ENCODE measurements around the gene DHRS1.

DHRS1 gene

DNA sequence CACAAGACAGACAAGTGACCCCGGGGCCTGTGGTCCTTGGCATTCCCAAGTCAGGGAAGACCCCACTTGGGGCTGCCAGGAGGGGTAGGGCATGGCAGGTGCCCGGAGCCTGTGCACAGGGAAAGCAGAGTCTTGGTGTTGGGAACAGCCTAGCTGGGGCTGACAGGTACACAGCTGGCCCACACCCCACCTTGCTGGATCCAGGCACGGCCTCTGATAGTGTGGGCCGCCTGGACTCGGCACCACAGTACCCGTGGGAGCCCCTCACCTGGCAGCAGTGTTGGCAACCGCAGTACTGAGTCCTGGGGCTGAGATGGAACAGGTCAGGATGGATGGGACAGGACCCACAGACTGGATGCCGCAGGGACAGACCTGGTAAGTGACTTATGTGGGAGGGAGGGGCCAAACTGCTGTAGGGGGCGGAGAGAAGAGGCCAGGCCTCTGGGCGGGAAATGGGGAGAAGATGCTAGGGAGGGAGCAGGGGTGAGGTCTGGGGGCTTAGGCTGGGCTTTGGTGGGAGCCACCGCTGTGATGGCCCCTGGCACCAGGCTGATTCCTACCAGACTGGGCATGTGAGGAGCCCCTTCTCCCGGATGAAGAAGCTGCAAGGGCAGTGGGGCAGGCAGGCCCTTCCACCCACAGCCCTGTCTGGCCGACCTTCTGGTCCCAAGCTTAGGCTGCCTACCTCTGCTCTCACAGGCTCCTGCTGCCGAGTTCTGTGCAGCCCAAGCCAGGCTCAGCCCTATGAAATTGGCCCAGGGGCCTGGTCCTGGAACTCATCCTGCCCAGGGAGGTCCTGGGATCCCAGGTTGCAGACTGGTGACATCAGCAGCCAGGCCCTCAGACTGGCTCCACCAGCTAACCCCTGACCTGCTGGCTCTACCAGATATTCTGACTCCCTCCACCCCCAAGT lies 36.5 kb downstream of the DHRS1 start, which contains the start of gene TGM1:
Gene TGM1, minus strand, starts transcription at position 357 of the 913 bp plus-strand sequence. CDS start 825 bp downstream, outside the sequence.
- Histone ChIP-seq H3K36me3 (ENCODE audit: control insufficient read depth, insufficient read depth, low read length) (peaks cover 4% of the 10 kb centered on the region; the same call in 1 of the 2 replicates), H3K27me3 (ENCODE audit: control insufficient read depth, insufficient read depth, low read length) (no peaks in the 10 kb centered on the region), H3K9me3 (ENCODE audit: control insufficient read depth, insufficient read depth, low read length) (no peaks in the 10 kb centered on the region), H3K27ac (ENCODE audit: low read length) (no peak within 1 kb of the TSS), H3K4me3 (ENCODE audit: low read length) (no peak within 1 kb of the TSS), H3K4me1 (ENCODE audit: control insufficient read depth, insufficient read depth, low read length) (no peaks in the 10 kb centered on the region)
- no peak for DNase-seq (ENCODE audit: low read depth, low spot score)
- no CpG with 5 or more reads among the region's 14 CpGs for WGBS (ENCODE audit: insufficient coverage, insufficient read length)

- H3K27me3 ChIP-seq (ENCODE audit: control insufficient read depth, insufficient read depth, low read length): no peaks in the 10 kb centered on the region
- DNase-seq (ENCODE audit: low read depth, low spot score): no peak
- H3K9me3 ChIP-seq (ENCODE audit: control insufficient read depth, insufficient read depth, low read length): no peaks in the 10 kb centered on the region
- H3K4me3 ChIP-seq (ENCODE audit: low read length): no peak overlapping the region
- peaks cover 4% of the 10 kb centered on the region; the same call in 1 of the 2 replicates for H3K36me3 ChIP-seq (ENCODE audit: control insufficient read depth, insufficient read depth, low read length)
- no peaks in the 10 kb centered on the region for H3K4me1 ChIP-seq (ENCODE audit: control insufficient read depth, insufficient read depth, low read length)
- WGBS (ENCODE audit: insufficient coverage, insufficient read length): no CpG with 5 or more reads among the region's 19 CpGs
- no peak overlapping the region for H3K27ac ChIP-seq (ENCODE audit: low read length)
These were observed 37.6 kb downstream of the DHRS1 start for GRCh38 chr14:24261969-24262327.

GRCh38 chr14:24261256-24261968 lies 38.2 kb downstream of the DHRS1 start:
- no CpG with 5 or more reads among the region's 20 CpGs for WGBS (ENCODE audit: insufficient coverage, insufficient read length)
- peaks cover 1% of the 10 kb centered on the region; the same call in 1 of the 2 replicates for H3K36me3 ChIP-seq (ENCODE audit: control insufficient read depth, insufficient read depth, low read length)
- DNase-seq (ENCODE audit: low read depth, low spot score): no peak
- H3K4me3 ChIP-seq (ENCODE audit: low read length): no peak overlapping the region
- H3K27ac ChIP-seq (ENCODE audit: low read length): no peak overlapping the region
- H3K4me1 ChIP-seq (ENCODE audit: control insufficient read depth, insufficient read depth, low read length): no peaks in the 10 kb centered on the region
- no peaks in the 10 kb centered on the region for H3K27me3 ChIP-seq (ENCODE audit: control insufficient read depth, insufficient read depth, low read length)
- no peaks in the 10 kb centered on the region for H3K9me3 ChIP-seq (ENCODE audit: control insufficient read depth, insufficient read depth, low read length)

DNA sequence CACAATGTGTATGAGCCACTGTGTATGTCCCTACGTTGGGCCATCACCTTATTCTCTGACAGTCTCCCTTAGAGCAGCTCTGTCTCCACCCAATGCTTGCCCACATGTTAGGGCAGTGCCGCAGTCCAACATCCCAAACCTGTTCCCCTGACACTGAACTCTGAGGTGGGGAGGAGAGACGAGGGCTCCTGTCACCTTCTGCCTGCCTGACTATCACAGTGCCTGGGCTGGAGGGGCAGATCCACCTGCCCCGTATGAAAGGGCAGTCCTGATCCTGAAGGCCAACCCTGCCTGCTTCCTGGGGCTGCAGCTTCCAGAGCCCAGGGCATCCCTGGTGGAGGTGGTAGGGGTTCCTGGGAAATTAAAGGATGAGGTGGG lies 38.8 kb downstream of the DHRS1 start:
- H3K4me3 ChIP-seq (ENCODE audit: low read length): no peak overlapping the region
- H3K36me3 ChIP-seq (ENCODE audit: control insufficient read depth, insufficient read depth, low read length): no peaks in the 10 kb centered on the region
- DNase-seq (ENCODE audit: low read depth, low spot score): no peak
- H3K27ac ChIP-seq (ENCODE audit: low read length): no peak overlapping the region
- H3K9me3 ChIP-seq (ENCODE audit: control insufficient read depth, insufficient read depth, low read length): no peaks in the 10 kb centered on the region
- H3K27me3 ChIP-seq (ENCODE audit: control insufficient read depth, insufficient read depth, low read length): no peaks in the 10 kb centered on the region
- no peaks in the 10 kb centered on the region for H3K4me1 ChIP-seq (ENCODE audit: control insufficient read depth, insufficient read depth, low read length)
- WGBS (ENCODE audit: insufficient coverage, insufficient read length): no CpG with 5 or more reads among the region's 4 CpGs

DNA sequence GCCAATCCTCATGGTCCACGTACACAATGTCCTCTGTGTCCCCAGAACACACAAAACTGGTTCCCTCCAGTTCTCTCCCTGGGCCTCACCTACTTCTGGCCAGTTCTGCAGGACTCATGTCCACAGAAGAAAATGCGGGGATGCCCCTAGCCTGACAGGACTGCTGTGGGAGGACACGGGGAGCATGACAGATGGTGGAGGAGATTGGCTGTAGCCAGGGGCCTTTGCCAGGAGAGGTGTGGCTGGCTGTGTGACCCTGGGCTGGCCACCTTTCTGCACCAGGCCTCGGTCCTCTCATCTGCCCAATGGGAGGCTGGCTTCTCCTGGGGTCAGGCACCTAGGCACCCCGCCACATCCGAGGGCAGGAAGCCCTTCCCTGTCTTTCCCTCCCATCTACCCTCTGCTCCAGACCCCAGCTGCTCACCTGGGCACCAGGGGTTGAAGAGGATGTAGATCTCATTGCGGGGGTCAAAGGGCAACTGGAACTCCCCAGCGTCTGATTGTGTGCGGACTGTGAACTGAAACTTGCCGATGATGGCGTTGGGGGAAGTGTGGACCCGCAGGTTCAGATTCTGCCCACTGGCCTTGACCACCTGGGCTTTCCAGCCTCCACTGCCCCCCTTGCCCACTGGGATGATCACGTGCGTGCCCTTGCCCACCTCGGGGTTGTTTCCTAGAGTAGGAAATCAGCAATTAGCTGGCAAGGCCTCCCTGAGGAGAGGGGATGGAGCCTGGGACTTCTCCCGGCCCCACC lies 39.4 kb downstream of the DHRS1 start:
- H3K27me3 ChIP-seq (ENCODE audit: control insufficient read depth, insufficient read depth, low read length): no peaks in the 10 kb centered on the region
- no peak overlapping the region for H3K4me3 ChIP-seq (ENCODE audit: low read length)
- no peaks in the 10 kb centered on the region for H3K36me3 ChIP-seq (ENCODE audit: control insufficient read depth, insufficient read depth, low read length)
- no peak for DNase-seq (ENCODE audit: low read depth, low spot score)
- H3K27ac ChIP-seq (ENCODE audit: low read length): no peak overlapping the region
- no peaks in the 10 kb centered on the region for H3K9me3 ChIP-seq (ENCODE audit: control insufficient read depth, insufficient read depth, low read length)
- no peaks in the 10 kb centered on the region for H3K4me1 ChIP-seq (ENCODE audit: control insufficient read depth, insufficient read depth, low read length)
- no CpG with 5 or more reads among the region's 16 CpGs for WGBS (ENCODE audit: insufficient coverage, insufficient read length)

GRCh38 chr14:24259282-24260025 lies 40.1 kb downstream of the DHRS1 start:
- Histone ChIP-seq H3K4me1 (ENCODE audit: control insufficient read depth, insufficient read depth, low read length) (no peaks in the 10 kb centered on the region), H3K36me3 (ENCODE audit: control insufficient read depth, insufficient read depth, low read length) (no peaks in the 10 kb centered on the region), H3K27ac (ENCODE audit: low read length) (no peak overlapping the region), H3K4me3 (ENCODE audit: low read length) (no peak overlapping the region), H3K9me3 (ENCODE audit: control insufficient read depth, insufficient read depth, low read length) (no peaks in the 10 kb centered on the region), H3K27me3 (ENCODE audit: control insufficient read depth, insufficient read depth, low read length) (no peaks in the 10 kb centered on the region)
- WGBS (ENCODE audit: insufficient coverage, insufficient read length): no CpG with 5 or more reads among the region's 16 CpGs
- DNase-seq (ENCODE audit: low read depth, low spot score): no peak

DNA sequence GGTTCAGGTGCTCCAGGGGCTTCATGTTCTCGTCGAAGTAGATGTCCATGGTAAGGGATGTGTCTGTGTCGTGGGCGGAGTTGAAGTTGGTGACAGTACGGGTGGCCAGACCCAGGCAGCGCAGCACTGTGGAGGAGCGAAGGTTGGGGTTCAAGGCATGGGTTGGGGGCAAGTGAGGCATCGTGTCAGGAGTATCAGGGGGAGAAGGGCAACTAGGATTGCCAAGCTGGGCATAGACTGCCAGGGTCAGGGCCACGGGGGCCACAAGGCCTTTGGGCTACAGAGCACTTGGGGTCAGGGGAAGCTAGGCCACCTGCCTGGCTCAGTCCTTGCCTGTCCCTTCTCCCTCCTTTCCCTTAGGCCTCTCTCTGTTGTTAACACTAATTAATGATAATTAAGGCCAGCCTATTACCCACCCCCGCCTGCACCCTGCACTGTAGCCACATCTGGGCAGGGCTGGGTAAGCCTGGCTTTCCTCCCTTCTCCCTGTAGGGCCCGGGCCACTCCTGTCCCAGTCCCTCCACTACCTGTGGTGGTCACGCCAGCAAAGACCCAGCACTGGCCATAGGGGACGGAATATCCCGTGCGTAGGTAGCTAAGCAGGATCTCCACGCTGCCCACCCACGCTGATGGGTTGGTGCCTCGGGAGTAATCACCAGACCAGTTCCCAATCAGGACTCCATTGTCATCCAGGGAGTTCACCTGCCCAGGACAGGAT lies 40.9 kb downstream of the DHRS1 start:
- Histone ChIP-seq H3K27me3 (ENCODE audit: control insufficient read depth, insufficient read depth, low read length) (no peaks in the 10 kb centered on the region), H3K27ac (ENCODE audit: low read length) (no peak overlapping the region), H3K4me3 (ENCODE audit: low read length) (no peak overlapping the region), H3K9me3 (ENCODE audit: control insufficient read depth, insufficient read depth, low read length) (no peaks in the 10 kb centered on the region), H3K36me3 (ENCODE audit: control insufficient read depth, insufficient read depth, low read length) (no peaks in the 10 kb centered on the region), H3K4me1 (ENCODE audit: control insufficient read depth, insufficient read depth, low read length) (no peaks in the 10 kb centered on the region)
- no CpG with 5 or more reads among the region's 18 CpGs for WGBS (ENCODE audit: insufficient coverage, insufficient read length)
- no peak for DNase-seq (ENCODE audit: low read depth, low spot score)

GRCh38 chr14:24258119-24258518 lies 41.5 kb downstream of the DHRS1 start:
- DNase-seq (ENCODE audit: low read depth, low spot score): no peak
- Histone ChIP-seq H3K4me1 (ENCODE audit: control insufficient read depth, insufficient read depth, low read length) (no peaks in the 10 kb centered on the region), H3K36me3 (ENCODE audit: control insufficient read depth, insufficient read depth, low read length) (no peaks in the 10 kb centered on the region), H3K4me3 (ENCODE audit: low read length) (no peak overlapping the region), H3K9me3 (ENCODE audit: control insufficient read depth, insufficient read depth, low read length) (no peaks in the 10 kb centered on the region), H3K27me3 (ENCODE audit: control insufficient read depth, insufficient read depth, low read length) (no peaks in the 10 kb centered on the region), H3K27ac (ENCODE audit: low read length) (no peak overlapping the region)
- WGBS (ENCODE audit: insufficient coverage, insufficient read length): no CpG with 5 or more reads among the region's 9 CpGs

- Histone ChIP-seq H3K4me3 (ENCODE audit: low read length) (no peak overlapping the region), H3K36me3 (ENCODE audit: control insufficient read depth, insufficient read depth, low read length) (no peaks in the 10 kb centered on the region), H3K9me3 (ENCODE audit: control insufficient read depth, insufficient read depth, low read length) (no peaks in the 10 kb centered on the region), H3K4me1 (ENCODE audit: control insufficient read depth, insufficient read depth, low read length) (no peaks in the 10 kb centered on the region), H3K27me3 (ENCODE audit: control insufficient read depth, insufficient read depth, low read length) (no peaks in the 10 kb centered on the region), H3K27ac (ENCODE audit: low read length) (no peak overlapping the region)
- no peak for DNase-seq (ENCODE audit: low read depth, low spot score)
- no CpG with 5 or more reads among the region's 4 CpGs for WGBS (ENCODE audit: insufficient coverage, insufficient read length)
These were observed 42.6 kb downstream of the DHRS1 start for GRCh38 chr14:24256960-24257359.

All from iPS DF 6.9 (cell line).